K562 (cell line): ENCODE measurements around the gene YTHDF1. TPM values are rescaled to one million over a fixed set of nuclear protein-coding genes. Genes with fewer than 3 reads are reported as not detected.

Source experiments
- ATF7 ChIP-seq: fragments of 450-650 bp; IDR thresholded peaks from 2 replicates; pipeline ENCODE4 v1.7.1; 2014; ENCODE audit warnings: mild to moderate bottlenecking, moderate library complexity
- CREB1 ChIP-seq, 2 experiments: sonication (generic) in 1 of 2; formaldehyde crosslinking in 1 of 2; IDR thresholded peaks; 2 replicates each; pipeline versions ENCODE4 v1.6.1 to v1.8.0; 2012 to 2022; ENCODE audit warnings: inconsistent platforms in 1 of 2, mild to moderate bottlenecking in 1 of 2, missing genetic modification reagents in 1 of 2, moderate library complexity in 1 of 2
- ESRRB ChIP-seq: fragments of 250-450 bp; sonication (Bioruptor Pico); IDR thresholded peaks from 2 replicates; pipeline ENCODE4 v1.5.0; 2020; ENCODE audit warnings: mild to moderate bottlenecking, moderate library complexity, borderline replicate concordance
- FUS ChIP-seq: fragments of 200-400 bp; formaldehyde crosslinking; optimal IDR thresholded peaks from 2 replicates; pipeline ENCODE3; 2017; ENCODE audit warnings: low read depth, low read length
- JUNB ChIP-seq: fragments of 450-650 bp; formaldehyde crosslinking; conservative IDR thresholded peaks from 2 replicates; pipeline ENCODE4 v1.4.0; 2020; ENCODE audit warnings: mild to moderate bottlenecking
- POLR2G ChIP-seq: fragments of 200-400 bp; formaldehyde crosslinking; IDR thresholded peaks from 2 replicates; pipeline ENCODE4 v1.6.1; 2017; ENCODE audit warnings: low read depth, mild to moderate bottlenecking, antibody characterized with exemption, low read length, moderate library complexity
- PTBP1 ChIP-seq: fragments of 200-400 bp; formaldehyde crosslinking; IDR thresholded peaks from 2 replicates; pipeline ENCODE4 v1.6.1; 2017; ENCODE audit warnings: low read depth, low read length
- RB1 ChIP-seq: fragments of 450-650 bp; IDR thresholded peaks from 2 replicates; pipeline ENCODE4 v1.6.1; 2017; ENCODE audit warnings: low read depth, mild to moderate bottlenecking
- RUNX1 ChIP-seq: sonication (generic); IDR thresholded peaks from 2 replicates; pipeline ENCODE4 v1.6.1; 2016; ENCODE audit warnings: antibody characterized with exemption, low read depth
- SIN3A ChIP-seq, 2 experiments: fragments of 150-350 bp in 1 of 2; IDR thresholded peaks; 2 replicates each; pipeline ENCODE4 v1.6.1; 2011 to 2016; ENCODE audit warnings: borderline replicate concordance in 2 of 2, low read depth in 2 of 2, low read length in 2 of 2, mild to moderate bottlenecking in 2 of 2, moderate library complexity in 2 of 2; ENCODE audit not compliant: control insufficient read depth in 1 of 2
- SUPT5H ChIP-seq: fragments of 450-650 bp; IDR thresholded peaks from 2 replicates; pipeline ENCODE4 v1.6.1; 2016
- TAF9B ChIP-seq: fragments of 450-650 bp; IDR thresholded peaks from 2 replicates; pipeline ENCODE4 v1.6.1; 2018; ENCODE audit warnings: mild to moderate bottlenecking; ENCODE audit not compliant: partially characterized antibody
- TRIM24 ChIP-seq, 2 experiments: fragments of 450-650 bp; IDR thresholded peaks; 2 replicates each; pipeline ENCODE4 v1.6.1; 2016
- ZFP30 ChIP-seq: fragments of 250-450 bp; sonication (Bioruptor Pico); IDR thresholded peaks from 2 replicates; pipeline ENCODE4 v1.8.0; 2022; ENCODE audit warnings: moderate library complexity, mild to moderate bottlenecking, inconsistent platforms, borderline replicate concordance
- ZNF140 ChIP-seq: fragments of 250-450 bp; sonication (Bioruptor Pico); IDR thresholded peaks from 2 replicates; pipeline ENCODE4 v1.8.0; 2021; ENCODE audit warnings: moderate library complexity, mild to moderate bottlenecking, inconsistent platforms
- ZNF311 ChIP-seq: fragments of 250-450 bp; sonication (Bioruptor Pico); IDR thresholded peaks from 2 replicates; pipeline ENCODE4 v1.4.0; 2020; ENCODE audit warnings: mild to moderate bottlenecking, moderate library complexity
- ZNF316 ChIP-seq: fragments of 450-650 bp; IDR thresholded peaks from 2 replicates; pipeline ENCODE4 v1.6.1; 2016
- polyA plus RNA-seq, 8 experiments: library from polyadenylated mRNA; depleted of rRNA in 4 of 8; stranded (reverse) in 5 of 8; unstranded in 3 of 8; fragments of >200 nt; fragmentation: Nextera tagmentation in 2 of 8; fragmentation: Illumina TruSeq in 1 of 8; extraction: Ambion mirVana in 2 of 8; extraction: Trizol in 1 of 8; gene quantifications; 2 replicates each; pipeline versions ENCODE4 v1.2.1 to v1.2.3, GENCODE V29; 2011 to 2014; ENCODE audit warnings: inconsistent platforms in 1 of 8, missing spikeins in 1 of 8
- total RNA-seq, 7 experiments: library from RNA; depleted of rRNA in 6 of 7; stranded (reverse); fragments of >200 nt in 6 of 7; fragmentation: Illumina TruSeq in 2 of 7; extraction: Trizol in 2 of 7; gene quantifications; 2 replicates each; pipeline versions ENCODE4 v1.2.1 to v1.2.3, GENCODE V29; 2011 to 2021; ENCODE audit warnings: low replicate concordance in 1 of 7
- TF ChIP-seq, protein P1 (sequence below): sonication (generic); formaldehyde crosslinking; IDR thresholded peaks from 2 replicates; pipeline ENCODE4 v1.8.0; 2022; ENCODE audit warnings: mild to moderate bottlenecking, missing genetic modification reagents
- TF ChIP-seq, protein P2 (sequence below): fragments of 150-350 bp; conservative IDR thresholded peaks from 2 replicates; pipeline ENCODE4 v1.6.1; 2014; ENCODE audit warnings: low read length
- TF ChIP-seq, protein P3 (sequence below): fragments of 200-800 bp; sonication (Bioruptor generic); IDR thresholded peaks from 2 replicates; pipeline ENCODE4 v1.6.1; 2017; ENCODE audit warnings: missing genetic modification characterization, missing compliant biosample characterization
- TF ChIP-seq, protein P4 (sequence below): fragments of 450-650 bp; formaldehyde crosslinking; IDR thresholded peaks from 2 replicates; pipeline ENCODE4 v1.4.0; 2022; ENCODE audit warnings: missing genetic modification characterization

The YTHDF1 gene
- total and polyA plus RNA-seq, 9 of the 15 experiments (the other 6 are each of a cell fraction or from before 2014, with no cell fraction given): 10.1 to 42.4 (median 27.8) TPM

DNA sequence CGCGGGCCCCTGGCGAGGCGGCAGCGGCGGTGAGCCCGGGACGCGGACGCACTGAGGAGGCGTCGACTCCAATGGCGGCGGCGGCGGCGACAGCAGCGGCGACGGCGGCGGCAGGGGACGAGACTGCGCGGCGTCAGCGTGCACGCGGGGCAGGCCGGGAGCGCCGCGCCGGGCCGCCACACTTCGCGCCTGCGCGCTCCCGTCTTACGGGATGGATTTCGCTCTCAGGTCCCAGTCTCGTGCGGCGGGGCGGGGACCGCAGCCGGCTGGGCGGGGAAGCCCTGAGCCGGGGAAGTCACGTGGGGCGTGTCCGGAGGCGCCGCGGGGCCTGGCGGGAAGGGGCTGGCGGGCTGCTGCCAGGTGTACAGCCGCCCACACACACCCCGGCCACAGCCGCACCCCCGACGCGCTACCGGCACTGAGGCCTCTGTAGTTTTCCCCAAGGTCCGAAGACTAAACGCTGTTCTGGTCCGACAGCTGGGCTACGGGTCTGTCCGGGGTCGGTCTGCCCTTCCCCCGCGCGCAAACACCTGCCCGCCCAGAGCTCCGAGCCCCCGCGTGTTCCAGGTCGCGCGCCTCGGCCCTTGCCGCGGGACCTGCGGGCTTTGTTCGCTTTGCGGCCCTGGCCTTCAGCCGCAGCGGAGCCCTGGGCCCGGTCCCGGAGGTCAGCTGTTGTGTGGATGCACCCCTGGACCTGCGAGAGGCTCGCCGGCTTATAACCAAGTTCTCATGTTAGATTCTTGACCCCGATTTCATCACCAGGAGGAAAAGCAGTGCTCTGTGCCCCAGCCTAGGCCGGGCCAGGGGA is at the start of gene YTHDF1 (continued):
- TF ChIP-seq ZFP30 (CRISPR knock-in tag) (no peak), JUNB (CRISPR knock-in tag) (no peak), RB1 (peak; percentile 95), TAF9B (no peak), TRIM24 (IDR thresholded peaks at IDR 0.05) (0 out of 4 replicates have a peak, but pooled peaks of 1 of the 2 experiments have one; percentile 23), RUNX1 (no peak), ZNF140 (CRISPR knock-in tag) (no peak), PTBP1 (no peak), ATF7 (peak; percentile 79; the same call in 1 of the 2 replicates), SIN3A (IDR thresholded peaks at IDR 0.05; ENCODE audit: borderline replicate concordance in 2 of 2, control insufficient read depth in 1 of 2, low read depth in 2 of 2, low read length in 2 of 2) (peak; percentile 31 to 74; a peak in 1 of 4 replicates), POLR2G (peak; percentile 86), ESRRB (no peak), FUS (peak; percentile 12), SUPT5H (peak; percentile 60), ZNF311 (CRISPR knock-in tag) (no peak), ZNF316 (no peak), CREB1 (IDR thresholded peaks at IDR 0.05) (peak; percentile 87), CREB1 (CRISPR knock-in tag; IDR thresholded peaks at IDR 0.05) (no peak)
- TF ChIP-seq, protein P1, sequence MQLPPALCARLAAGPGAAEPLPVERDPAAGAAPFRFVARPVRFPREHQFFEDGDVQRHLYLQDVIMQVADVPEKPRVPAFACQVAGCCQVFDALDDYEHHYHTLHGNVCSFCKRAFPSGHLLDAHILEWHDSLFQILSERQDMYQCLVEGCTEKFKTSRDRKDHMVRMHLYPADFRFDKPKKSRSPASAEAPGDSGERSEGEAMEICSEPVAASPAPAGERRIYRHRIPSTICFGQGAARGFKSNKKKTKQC: peak; percentile 83
- TF ChIP-seq, protein P2, sequence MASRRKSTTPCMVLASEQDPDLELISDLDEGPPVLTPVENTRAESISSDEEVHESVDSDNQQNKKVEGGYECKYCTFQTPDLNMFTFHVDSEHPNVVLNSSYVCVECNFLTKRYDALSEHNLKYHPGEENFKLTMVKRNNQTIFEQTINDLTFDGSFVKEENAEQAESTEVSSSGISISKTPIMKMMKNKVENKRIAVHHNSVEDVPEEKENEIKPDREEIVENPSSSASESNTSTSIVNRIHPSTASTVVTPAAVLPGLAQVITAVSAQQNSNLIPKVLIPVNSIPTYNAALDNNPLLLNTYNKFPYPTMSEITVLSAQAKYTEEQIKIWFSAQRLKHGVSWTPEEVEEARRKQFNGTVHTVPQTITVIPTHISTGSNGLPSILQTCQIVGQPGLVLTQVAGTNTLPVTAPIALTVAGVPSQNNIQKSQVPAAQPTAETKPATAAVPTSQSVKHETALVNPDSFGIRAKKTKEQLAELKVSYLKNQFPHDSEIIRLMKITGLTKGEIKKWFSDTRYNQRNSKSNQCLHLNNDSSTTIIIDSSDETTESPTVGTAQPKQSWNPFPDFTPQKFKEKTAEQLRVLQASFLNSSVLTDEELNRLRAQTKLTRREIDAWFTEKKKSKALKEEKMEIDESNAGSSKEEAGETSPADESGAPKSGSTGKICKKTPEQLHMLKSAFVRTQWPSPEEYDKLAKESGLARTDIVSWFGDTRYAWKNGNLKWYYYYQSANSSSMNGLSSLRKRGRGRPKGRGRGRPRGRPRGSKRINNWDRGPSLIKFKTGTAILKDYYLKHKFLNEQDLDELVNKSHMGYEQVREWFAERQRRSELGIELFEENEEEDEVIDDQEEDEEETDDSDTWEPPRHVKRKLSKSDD: no peak
- TF ChIP-seq, protein P3, sequence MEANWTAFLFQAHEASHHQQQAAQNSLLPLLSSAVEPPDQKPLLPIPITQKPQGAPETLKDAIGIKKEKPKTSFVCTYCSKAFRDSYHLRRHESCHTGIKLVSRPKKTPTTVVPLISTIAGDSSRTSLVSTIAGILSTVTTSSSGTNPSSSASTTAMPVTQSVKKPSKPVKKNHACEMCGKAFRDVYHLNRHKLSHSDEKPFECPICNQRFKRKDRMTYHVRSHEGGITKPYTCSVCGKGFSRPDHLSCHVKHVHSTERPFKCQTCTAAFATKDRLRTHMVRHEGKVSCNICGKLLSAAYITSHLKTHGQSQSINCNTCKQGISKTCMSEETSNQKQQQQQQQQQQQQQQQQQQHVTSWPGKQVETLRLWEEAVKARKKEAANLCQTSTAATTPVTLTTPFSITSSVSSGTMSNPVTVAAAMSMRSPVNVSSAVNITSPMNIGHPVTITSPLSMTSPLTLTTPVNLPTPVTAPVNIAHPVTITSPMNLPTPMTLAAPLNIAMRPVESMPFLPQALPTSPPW: peak; percentile 74
- TF ChIP-seq, protein P4, sequence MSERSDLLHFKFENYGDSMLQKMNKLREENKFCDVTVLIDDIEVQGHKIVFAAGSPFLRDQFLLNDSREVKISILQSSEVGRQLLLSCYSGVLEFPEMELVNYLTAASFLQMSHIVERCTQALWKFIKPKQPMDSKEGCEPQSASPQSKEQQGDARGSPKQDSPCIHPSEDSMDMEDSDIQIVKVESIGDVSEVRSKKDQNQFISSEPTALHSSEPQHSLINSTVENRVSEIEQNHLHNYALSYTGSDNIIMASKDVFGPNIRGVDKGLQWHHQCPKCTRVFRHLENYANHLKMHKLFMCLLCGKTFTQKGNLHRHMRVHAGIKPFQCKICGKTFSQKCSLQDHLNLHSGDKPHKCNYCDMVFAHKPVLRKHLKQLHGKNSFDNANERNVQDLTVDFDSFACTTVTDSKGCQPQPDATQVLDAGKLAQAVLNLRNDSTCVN (CRISPR knock-in tag): peak; percentile 62; the same call in 1 of the 2 replicates
